GM23338 (cell line): ENCODE results near the gene TMIGD3. TPM values are rescaled to one million over a fixed set of nuclear protein-coding genes. Genes with fewer than 3 reads are reported as not detected.

Experiments used
- ATAC-seq: fragments of 200-7000 bp; cut with Tn5 transposase; 3 replicates; pipeline ENCODE4 v1.9.1; 2020
- DNase-seq: peaks from one replicate; pipeline ENCODE4 v3.0.0-alpha.2; 2015; ENCODE audit warnings: low spot score
- H2AFZ ChIP-seq: fragments of 200-600 bp; sonication (generic); 2 replicates; pipeline ENCODE4 v1.8.0; 2016; ENCODE audit warnings: antibody characterized with exemption, mild to moderate bottlenecking, moderate library complexity
- H3F3A ChIP-seq: fragments of 200-600 bp; sonication (generic); replicated peaks from 2 replicates; pipeline ENCODE4 v1.8.0; 2017; ENCODE audit warnings: antibody characterized with exemption, mixed run types, low read depth
- H3K27ac ChIP-seq: fragments of 200-600 bp; sonication (generic); 2 replicates; pipeline ENCODE4 v1.6.1; 2016; ENCODE audit warnings: low read depth
- H3K27me3 ChIP-seq: fragments of 200-600 bp; sonication (generic); 2 replicates; pipeline ENCODE4 v1.8.0; 2016; ENCODE audit warnings: mild to moderate bottlenecking, mixed run types, moderate library complexity; ENCODE audit not compliant: insufficient read depth
- H3K36me3 ChIP-seq: fragments of 200-600 bp; sonication (generic); 2 replicates; pipeline ENCODE4 v1.8.0; 2016; ENCODE audit warnings: mild to moderate bottlenecking; ENCODE audit not compliant: insufficient read depth
- H3K4me1 ChIP-seq: fragments of 200-600 bp; sonication (generic); 2 replicates; pipeline ENCODE4 v1.8.0; 2016; ENCODE audit warnings: mild to moderate bottlenecking, moderate library complexity; ENCODE audit not compliant: insufficient read depth
- H3K4me2 ChIP-seq: fragments of 200-600 bp; sonication (generic); 2 replicates; pipeline ENCODE4 v1.7.1; 2017; ENCODE audit warnings: mixed run types
- H3K4me3 ChIP-seq: fragments of 200-600 bp; sonication (generic); 2 replicates; pipeline ENCODE4 v1.6.1; 2016; ENCODE audit warnings: mixed run types
- H3K79me2 ChIP-seq: fragments of 200-600 bp; sonication (generic); replicated peaks from 2 replicates; pipeline ENCODE4 v1.8.0; 2017; ENCODE audit warnings: mild to moderate bottlenecking; ENCODE audit not compliant: insufficient read depth
- H3K9me2 ChIP-seq: fragments of 200-600 bp; sonication (generic); 2 replicates; pipeline ENCODE4 v1.8.0; 2017; ENCODE audit not compliant: insufficient read depth
- H4K20me1 ChIP-seq: fragments of 200-600 bp; sonication (generic); replicated peaks from 2 replicates; pipeline ENCODE4 v1.8.0; 2017; ENCODE audit warnings: mild to moderate bottlenecking; ENCODE audit not compliant: insufficient read depth
- H3K27ac Mint-ChIP-seq: 2 replicates; pipeline ENCODE4 v1.8.0; 2020; ENCODE audit warnings: inconsistent platforms, mild to moderate bottlenecking, moderate library complexity, mixed read lengths
- H3K27me3 Mint-ChIP-seq: 3 replicates; pipeline ENCODE4 v1.8.0; 2022; ENCODE audit warnings: low read depth, mild to moderate bottlenecking, moderate library complexity, mixed read lengths, inconsistent platforms; ENCODE audit not compliant: insufficient read depth, poor library complexity
- H3K36me3 Mint-ChIP-seq: 3 replicates; pipeline ENCODE4 v1.8.0; 2021; ENCODE audit warnings: low read depth, mild to moderate bottlenecking, inconsistent platforms, moderate library complexity, mixed read lengths
- H3K4me1 Mint-ChIP-seq: 3 replicates; pipeline ENCODE4 v1.8.0; 2020; ENCODE audit warnings: mild to moderate bottlenecking, inconsistent platforms, mixed read lengths
- H3K4me3 Mint-ChIP-seq: 3 replicates; pipeline ENCODE4 v1.8.0; 2021; ENCODE audit warnings: moderate library complexity, mild to moderate bottlenecking, inconsistent platforms, mixed read lengths
- H3K9me3 Mint-ChIP-seq: 3 replicates; pipeline ENCODE4 v1.8.0; 2020; ENCODE audit warnings: moderate library complexity, mild to moderate bottlenecking, inconsistent platforms, mixed read lengths
- CTCF ChIP-seq, 2 experiments: fragments of 200-600 bp in 1 of 2; sonication (generic) in 1 of 2; conservative IDR thresholded peaks; 2 replicates each; pipeline versions ENCODE4 v1.5.1 to v1.6.1; 2016 to 2017; ENCODE audit warnings: antibody characterized with exemption in 2 of 2, low read depth in 2 of 2, mild to moderate bottlenecking in 2 of 2, moderate library complexity in 1 of 2
- ETS1 ChIP-seq: IDR thresholded peaks from 2 replicates; pipeline ENCODE4 v1.6.1; 2016; ENCODE audit warnings: antibody characterized with exemption
- JUNB ChIP-seq: IDR thresholded peaks from one replicate; pipeline ENCODE4 v1.6.1; 2016; ENCODE audit warnings: antibody characterized with exemption; ENCODE audit not compliant: unreplicated experiment
- STAT1 ChIP-seq: IDR thresholded peaks from one replicate; pipeline ENCODE4 v1.6.1; 2016; ENCODE audit warnings: antibody characterized with exemption; ENCODE audit not compliant: unreplicated experiment
- ZNF114 ChIP-seq: fragments of 250-450 bp; sonication (Bioruptor Pico); IDR thresholded peaks from 2 replicates; pipeline ENCODE4 v1.5.0; 2020; ENCODE audit warnings: mild to moderate bottlenecking, moderate library complexity
- ZNF462 ChIP-seq: fragments of 250-450 bp; sonication (Bioruptor Pico); IDR thresholded peaks from 2 replicates; pipeline ENCODE4 v1.5.0; 2020; ENCODE audit warnings: mild to moderate bottlenecking, moderate library complexity
- polyA plus RNA-seq: library from polyadenylated mRNA; unstranded; fragments of >200 nt; fragmentation: Nextera tagmentation; extraction: Ambion mirVana; gene quantifications from 2 replicates; pipeline ENCODE4 v1.2.1, GENCODE V29; 2016
- total RNA-seq: library from RNA; depleted of rRNA; stranded (reverse); fragments of >200 nt; shearing (Covaris generic); gene quantifications from 2 replicates; pipeline ENCODE4 v1.2.3, GENCODE V29; 2014

TMIGD3 gene
- total and polyA plus RNA-seq, 2 experiments from 2014 or later = not detected

- TF ChIP-seq ZNF462 (no peak), ZNF114 (CRISPR knock-in tag) (no peak), STAT1 (no peak)
These were observed 16.3 kb downstream of the TMIGD3 start (continued) for GRCh38 chr1:111487133-111487532.

DNA sequence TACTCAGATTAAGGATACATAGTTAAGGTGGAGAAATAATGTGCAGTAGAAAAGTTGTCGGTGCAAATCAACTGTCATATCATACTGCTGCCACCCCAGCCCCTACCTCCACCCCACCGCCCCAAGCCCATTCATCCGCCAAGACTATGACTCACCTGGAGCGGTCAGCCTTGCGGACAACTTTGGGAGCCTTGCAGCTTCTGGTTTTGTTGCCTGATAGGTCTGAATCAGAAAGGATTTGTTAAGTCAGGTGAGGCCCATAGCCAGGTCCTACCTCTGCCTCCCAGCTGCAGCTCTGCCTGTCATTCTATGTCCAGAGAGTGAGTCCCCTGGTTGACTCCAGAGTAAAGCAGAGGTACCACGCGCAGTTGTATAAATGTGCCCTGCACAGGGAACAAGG lies 17.0 kb downstream of the TMIGD3 start:
- H3K4me3 ChIP-seq = no peak overlapping the region
- no peaks in the 10 kb centered on the region for H3K36me3 Mint-ChIP-seq
- H3F3A ChIP-seq = no peaks in the 10 kb centered on the region
- H3K9me3 Mint-ChIP-seq = no peaks in the 10 kb centered on the region
- H3K4me1 ChIP-seq = no peaks in the 10 kb centered on the region
- DNase-seq (no peak), ATAC-seq (no peak)
- no peak overlapping the region for H3K27ac Mint-ChIP-seq
- H3K27me3 Mint-ChIP-seq = peaks cover 3% of the 10 kb centered on the region
- no peaks in the 10 kb centered on the region for H4K20me1 ChIP-seq
- peaks cover under 1% of the 10 kb centered on the region; the same call in 1 of the 3 replicates for H3K4me1 Mint-ChIP-seq
- H3K4me2 ChIP-seq = no peak overlapping the region
- H3K36me3 ChIP-seq = no peaks in the 10 kb centered on the region
- H3K27me3 ChIP-seq = no peaks in the 10 kb centered on the region
- no peaks in the 10 kb centered on the region for H3K9me2 ChIP-seq
- no peaks in the 10 kb centered on the region for H3K79me2 ChIP-seq
- no peak overlapping the region for H2AFZ ChIP-seq
- H3K27ac ChIP-seq = no peak overlapping the region
- no peak overlapping the region for H3K4me3 Mint-ChIP-seq
- TF ChIP-seq STAT1 = no peak
- TF ChIP-seq ETS1 = no peak
- no peak for TF ChIP-seq CTCF (conservative IDR thresholded peaks at IDR 0.05; ENCODE audit: low read depth in 2 of 2)
- TF ChIP-seq ZNF462 = no peak
- no peak for TF ChIP-seq JUNB
- no peak for TF ChIP-seq ZNF114 (CRISPR knock-in tag)
